Measurements from ENCODE around the gene USP9X. TPM values are rescaled to one million over a fixed set of nuclear protein-coding genes. Genes with fewer than 3 reads are reported as not detected.
"Not testable (repeated sequence)": the region's sequence is repeated elsewhere in the genome, so short reads cannot be mapped to it uniquely, and the experiment has no call there.

The USP9X gene
- total RNA-seq, 3 donors from 2014 or later, result 72.1 to 88.9 (median 86.3) TPM

- H3K4me3 ChIP-seq, result no peak overlapping the region
- no peak for TF ChIP-seq CTCF (IDR thresholded peaks at IDR 0.05)
- intact Hi-C loops (cut with DNase I, micrococcal nuclease), result no loop called here
- no peaks in the 10 kb centered on the region for H3K4me1 ChIP-seq (ENCODE audit: low read depth)
- H3K36me3 ChIP-seq (ENCODE audit: low read depth), result no peaks in the 10 kb centered on the region
- DNase-seq, result peak; percentile 60 to 71 (median 69)
- peak; percentile 88 for ATAC-seq
- H3K9me3 ChIP-seq, result no peaks in the 10 kb centered on the region
Measured at GRCh38 chrX:41275661-41276609, 190.7 kb downstream of the USP9X start.

DNA sequence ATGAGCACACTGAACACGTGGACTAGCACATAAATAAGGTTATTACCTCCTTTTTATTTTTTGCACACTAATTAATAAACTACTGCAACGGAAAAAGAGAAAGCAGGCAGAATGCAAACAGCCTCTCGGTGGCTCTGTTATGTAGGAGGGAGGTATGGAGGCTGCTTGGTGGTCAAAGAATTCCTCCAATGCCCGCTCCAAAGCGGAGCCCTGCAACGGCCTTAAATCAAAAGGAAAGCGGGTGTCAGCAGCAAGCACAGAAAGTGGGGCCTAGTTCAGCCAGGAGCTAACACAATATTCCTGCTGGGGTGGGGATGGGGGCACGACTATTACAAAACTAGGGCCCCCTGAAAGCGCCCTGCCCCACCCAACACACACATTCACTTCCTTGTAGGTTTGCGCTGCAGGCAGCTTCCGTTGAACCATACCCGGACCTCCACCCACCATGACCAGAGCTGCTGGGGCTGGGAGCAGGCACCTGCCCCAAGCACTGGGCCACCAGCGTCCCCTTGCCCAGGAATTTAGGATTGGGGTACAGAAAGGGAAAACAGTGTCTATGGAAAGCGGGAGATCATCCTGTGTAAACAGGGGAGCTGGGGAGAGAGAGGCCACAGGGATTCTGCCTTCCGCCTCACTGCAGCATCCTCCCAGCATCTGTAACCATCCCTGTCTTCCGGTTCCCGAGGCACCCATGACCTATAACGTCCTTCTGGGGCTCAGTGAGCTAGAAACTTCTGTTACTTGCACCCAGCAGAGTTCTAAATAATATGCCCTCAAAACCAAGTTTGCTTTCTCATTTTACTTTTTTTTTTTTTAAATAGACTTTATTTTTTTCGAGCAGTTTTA, 191.6 kb downstream of the USP9X start:
- TF ChIP-seq CTCF (IDR thresholded peaks at IDR 0.05), result no peak
- no peaks in the 10 kb centered on the region for H3K9me3 ChIP-seq
- H3K4me3 ChIP-seq, result no peak overlapping the region
- DNase-seq (peak in 1 of 3 donors; percentile 2), ATAC-seq (peak; percentile 18)
- intact Hi-C loops (cut with DNase I, micrococcal nuclease), result no loop called here
- no peaks in the 10 kb centered on the region for H3K4me1 ChIP-seq (ENCODE audit: low read depth)
- no peaks in the 10 kb centered on the region for H3K36me3 ChIP-seq (ENCODE audit: low read depth)

DNA sequence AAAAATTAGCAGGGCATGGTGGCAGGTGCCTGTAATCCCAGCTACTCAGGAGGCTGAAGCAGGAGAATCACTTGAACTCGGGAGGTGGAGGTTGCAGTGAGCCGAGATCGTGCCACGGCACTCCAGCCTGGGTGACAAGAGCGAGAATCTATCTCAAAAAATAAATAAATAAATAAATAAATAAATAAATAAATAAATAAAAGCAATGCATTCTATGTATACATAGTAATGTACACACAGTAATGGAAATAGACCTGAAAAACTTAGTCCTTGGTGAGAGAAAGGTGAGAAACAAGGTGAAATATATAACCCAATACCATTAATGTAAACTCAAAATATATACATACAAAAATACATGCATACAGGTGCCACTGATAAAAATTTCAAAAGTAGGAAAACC, 197.1 kb downstream of the USP9X start:
- intact Hi-C loops (cut with DNase I, micrococcal nuclease); H3K36me3 ChIP-seq (ENCODE audit: low read depth); ATAC-seq; H3K4me1 ChIP-seq (ENCODE audit: low read depth); H3K4me3 ChIP-seq; DNase-seq; H3K9me3 ChIP-seq: not testable (repeated sequence)

DNA sequence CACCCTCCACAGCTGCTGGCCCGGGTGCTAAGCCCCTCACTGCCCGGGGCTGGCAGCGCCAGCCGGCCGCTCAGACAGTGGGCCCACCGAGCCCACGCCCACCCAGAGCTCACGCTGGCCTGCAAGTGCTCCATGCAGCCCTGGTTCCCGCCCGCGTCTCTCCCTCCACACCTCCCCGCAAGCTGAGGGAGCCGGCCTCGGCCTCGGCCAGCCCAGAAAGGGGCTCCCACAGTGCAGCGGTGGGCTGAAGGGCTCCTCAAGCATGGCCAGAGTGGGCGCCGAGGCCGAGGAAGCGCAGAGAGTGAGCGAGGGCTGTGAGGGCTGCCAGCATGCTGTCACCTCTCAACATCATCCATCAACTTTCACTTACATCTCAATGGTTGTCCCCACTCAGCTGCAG, 200.7 kb downstream of the USP9X start:
- H3K4me3 ChIP-seq; DNase-seq; H3K4me1 ChIP-seq (ENCODE audit: low read depth); intact Hi-C loops (cut with DNase I, micrococcal nuclease); H3K9me3 ChIP-seq; H3K36me3 ChIP-seq (ENCODE audit: low read depth); ATAC-seq: not testable (repeated sequence)

Other genes starting within 250 kb of the USP9X start
- 100 to 1,000 TPM; 208 to 256 (median 250) TPM for gene DDX3X, start 248.7 kb downstream of the USP9X start, total RNA-seq

Data from mucosa of descending colon (tissue), 3 donors.